ENCODE measurements around the gene ARL5C.

DNA sequence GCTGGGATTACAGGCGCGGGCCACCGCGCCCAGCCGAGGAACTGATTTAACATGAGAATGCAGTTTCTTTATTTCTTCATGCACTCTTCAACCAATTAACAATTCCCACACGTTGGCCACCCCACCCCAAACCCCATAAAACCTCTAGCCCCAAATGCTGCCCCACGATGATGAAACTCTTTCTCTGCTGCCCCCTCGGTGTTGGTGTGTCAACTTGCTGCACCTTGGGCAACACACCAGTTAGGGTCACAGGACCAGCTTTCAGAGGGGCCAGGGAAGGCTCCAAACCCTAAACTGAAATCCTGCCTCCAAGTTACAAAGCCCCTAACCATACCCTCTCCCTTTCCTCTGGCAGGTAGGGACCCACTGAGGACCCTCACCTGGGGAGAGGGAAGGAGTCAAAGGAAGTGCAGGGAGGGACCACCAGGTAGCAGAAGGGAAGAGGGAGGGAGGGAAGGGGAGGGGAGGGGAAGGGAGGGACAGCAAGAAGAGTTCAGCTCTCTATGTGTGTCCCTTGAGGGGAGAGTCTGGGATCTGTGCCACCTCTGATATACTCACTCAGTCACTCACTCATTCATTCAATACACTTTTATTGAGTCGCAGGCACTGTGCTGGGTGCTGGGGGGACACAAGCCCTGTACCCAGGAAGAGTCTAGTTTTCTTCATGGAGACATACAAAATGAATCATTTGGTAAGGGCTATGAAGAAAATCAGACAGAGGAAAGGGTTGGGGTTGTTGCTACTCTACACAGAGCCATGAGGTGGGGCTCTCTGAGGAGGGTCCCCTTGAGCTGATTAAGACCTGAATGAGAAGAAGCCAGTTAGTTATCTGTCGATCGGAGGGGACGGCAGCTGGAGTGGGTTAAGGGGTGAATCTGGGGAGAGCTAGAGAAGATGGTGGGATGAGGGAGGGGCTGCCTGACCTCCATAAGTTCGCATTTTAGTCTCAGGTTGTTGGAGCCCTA is 18.5 kb downstream of the ARL5C start:
- TF ChIP-seq EZH2 (IDR thresholded peaks at IDR 0.05; ENCODE audit: low read depth) = no peak
- TF ChIP-seq, protein P1, sequence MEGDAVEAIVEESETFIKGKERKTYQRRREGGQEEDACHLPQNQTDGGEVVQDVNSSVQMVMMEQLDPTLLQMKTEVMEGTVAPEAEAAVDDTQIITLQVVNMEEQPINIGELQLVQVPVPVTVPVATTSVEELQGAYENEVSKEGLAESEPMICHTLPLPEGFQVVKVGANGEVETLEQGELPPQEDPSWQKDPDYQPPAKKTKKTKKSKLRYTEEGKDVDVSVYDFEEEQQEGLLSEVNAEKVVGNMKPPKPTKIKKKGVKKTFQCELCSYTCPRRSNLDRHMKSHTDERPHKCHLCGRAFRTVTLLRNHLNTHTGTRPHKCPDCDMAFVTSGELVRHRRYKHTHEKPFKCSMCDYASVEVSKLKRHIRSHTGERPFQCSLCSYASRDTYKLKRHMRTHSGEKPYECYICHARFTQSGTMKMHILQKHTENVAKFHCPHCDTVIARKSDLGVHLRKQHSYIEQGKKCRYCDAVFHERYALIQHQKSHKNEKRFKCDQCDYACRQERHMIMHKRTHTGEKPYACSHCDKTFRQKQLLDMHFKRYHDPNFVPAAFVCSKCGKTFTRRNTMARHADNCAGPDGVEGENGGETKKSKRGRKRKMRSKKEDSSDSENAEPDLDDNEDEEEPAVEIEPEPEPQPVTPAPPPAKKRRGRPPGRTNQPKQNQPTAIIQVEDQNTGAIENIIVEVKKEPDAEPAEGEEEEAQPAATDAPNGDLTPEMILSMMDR (conservative IDR thresholded peaks at IDR 0.05) = no peak

Measured in PC-9 (cell line).